HG02678 (cell line): Measurements from ENCODE around the gene MEGF6.

Experiments
- ATAC-seq: cut with Tn5 transposase; IDR thresholded peaks from one replicate; pipeline ENCODE4 v1.9.1; 2021; ENCODE audit warnings: mild to moderate bottlenecking, moderate library complexity; ENCODE audit not compliant: unreplicated experiment

The MEGF6 gene

GRCh38 chr1:3510136-3510955 lies 101.0 kb downstream of the MEGF6 start:
- ATAC-seq: no peak

GRCh38 chr1:3509721-3510120 lies 101.6 kb downstream of the MEGF6 start:
- no peak for ATAC-seq

- no peak for ATAC-seq
Measured at GRCh38 chr1:3508757-3509415, 102.4 kb downstream of the MEGF6 start.

- no peak for ATAC-seq
Measured at GRCh38 chr1:3507636-3508275, 103.6 kb downstream of the MEGF6 start.

- ATAC-seq: no peak
Measured at GRCh38 chr1:3506943-3507342, 104.4 kb downstream of the MEGF6 start.

DNA sequence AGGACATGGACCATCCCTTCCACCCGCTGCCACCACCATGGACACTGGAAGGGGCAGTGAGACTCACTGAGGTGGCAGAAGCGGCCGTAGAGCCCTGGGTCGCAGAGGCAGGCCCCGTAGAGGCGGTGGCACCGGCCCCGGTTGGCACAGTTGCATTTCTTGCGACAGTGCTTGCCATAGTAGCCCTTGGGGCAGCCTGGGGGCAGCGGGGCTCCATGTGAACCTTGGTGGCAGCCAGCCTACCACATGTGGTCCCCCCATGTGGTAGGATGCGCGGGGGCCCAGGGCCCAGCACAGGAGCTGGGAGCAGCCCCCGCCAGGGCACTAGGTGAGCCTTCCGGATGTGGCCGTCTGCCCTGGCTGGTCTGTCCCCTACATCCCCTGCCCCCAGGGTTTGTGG lies 105.3 kb downstream of the MEGF6 start:
- ATAC-seq: no peak

GRCh38 chr1:3505161-3505560 lies 106.1 kb downstream of the MEGF6 start:
- no peak for ATAC-seq

- ATAC-seq: no peak
Measured at GRCh38 chr1:3504822-3505153, 106.5 kb downstream of the MEGF6 start.

GRCh38 chr1:3504151-3504821 lies 107.0 kb downstream of the MEGF6 start:
- ATAC-seq: no peak

DNA sequence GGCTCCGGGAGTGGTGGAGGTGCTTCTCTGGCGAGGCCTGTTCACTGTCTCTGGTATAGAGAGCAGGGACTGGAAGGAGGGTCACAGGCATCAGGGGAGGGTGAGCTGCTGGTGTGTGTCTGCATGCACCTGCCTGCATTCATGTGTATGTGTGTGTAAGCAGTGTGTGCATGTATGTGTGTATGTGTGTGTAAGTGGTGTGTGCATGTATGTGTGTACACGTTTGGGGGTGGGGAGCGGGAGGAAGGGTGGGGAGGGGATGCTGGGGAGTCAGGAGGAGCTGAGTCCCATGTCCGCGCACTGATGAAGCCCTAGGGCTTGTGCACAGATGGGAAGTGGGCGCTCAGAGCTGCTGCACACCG lies 107.8 kb downstream of the MEGF6 start:
- ATAC-seq: no peak

DNA sequence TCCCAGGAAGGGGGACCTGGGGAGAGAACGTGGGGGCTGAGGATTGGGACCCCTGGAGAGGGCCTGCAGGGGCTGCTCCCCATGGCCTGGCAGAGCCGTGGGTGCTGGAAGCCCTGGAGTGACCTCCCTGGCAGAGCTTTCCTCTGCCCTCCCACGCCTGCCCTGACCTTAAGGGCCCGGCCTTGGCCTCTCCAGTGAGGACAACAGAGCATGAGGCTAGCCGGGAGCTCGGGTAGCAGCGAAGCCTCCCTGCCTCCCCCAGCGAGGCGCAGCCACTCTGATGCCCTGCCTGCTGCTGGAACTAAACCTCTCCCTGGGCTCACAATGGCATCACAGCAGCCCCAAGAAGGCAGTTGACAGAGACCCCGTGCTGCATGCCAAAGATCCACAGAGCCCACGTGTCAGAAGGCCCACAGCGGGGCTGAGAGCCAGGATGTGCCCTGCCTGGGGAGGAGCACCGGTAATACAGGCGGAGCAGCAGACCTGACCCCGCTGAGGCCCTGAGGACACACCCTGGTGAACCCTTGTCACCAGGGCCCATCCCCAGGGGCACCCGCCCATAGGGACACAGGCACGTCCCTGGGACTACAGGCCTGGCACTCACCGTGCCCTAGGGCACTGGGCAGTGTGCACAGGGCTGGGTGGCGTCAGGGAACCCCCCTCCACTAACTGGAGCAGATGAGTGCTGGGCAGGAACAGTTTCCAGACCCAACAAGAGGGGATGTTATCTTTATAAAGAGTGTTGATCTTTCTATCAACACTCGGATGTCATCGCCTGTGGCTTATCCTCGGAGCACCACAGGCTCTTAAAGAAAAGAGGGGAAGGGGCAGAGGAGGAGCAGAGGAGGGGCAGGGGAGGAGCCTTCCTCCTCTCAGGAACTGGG lies 108.4 kb downstream of the MEGF6 start:
- ATAC-seq: no peak

DNA sequence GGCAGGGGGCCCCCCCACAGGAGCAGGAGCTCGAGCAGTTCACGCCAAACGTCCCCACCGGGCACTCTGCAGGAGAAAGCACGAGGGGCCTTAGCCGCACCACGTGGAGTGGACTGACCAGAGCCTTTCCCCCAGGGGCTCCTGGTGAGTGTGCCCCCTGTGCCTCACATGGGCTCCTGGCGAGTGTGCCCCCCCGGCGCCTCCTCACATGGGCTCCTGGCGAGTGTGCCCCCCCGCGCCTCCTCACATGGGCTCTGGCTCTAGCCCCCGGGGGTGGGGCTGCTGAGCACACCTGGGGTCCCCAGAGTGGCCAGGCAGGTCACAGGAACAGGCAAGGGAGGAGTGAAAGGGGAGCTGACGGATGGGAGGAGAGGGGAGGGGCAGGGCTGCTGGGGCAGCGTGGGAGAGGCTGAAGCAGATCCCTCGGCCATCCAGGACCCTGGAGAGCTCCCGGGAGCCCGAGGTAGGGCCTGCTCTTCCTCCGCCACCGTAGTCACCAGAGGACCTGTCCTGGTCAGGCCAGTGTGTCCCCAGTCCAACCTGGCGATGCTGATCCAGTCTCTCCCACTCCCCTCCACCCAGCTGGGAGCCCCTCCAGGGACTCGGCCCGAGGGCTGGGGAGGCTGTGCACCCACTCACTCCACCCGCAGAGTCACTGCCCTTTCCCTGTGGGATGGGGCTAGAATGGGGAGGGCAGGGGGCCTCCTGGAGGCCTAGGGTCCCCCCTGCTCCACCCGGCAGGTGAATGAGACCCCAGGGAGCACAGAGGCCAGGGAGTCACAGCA lies 109.3 kb downstream of the MEGF6 start:
- ATAC-seq: no peak

- no peak for ATAC-seq
Measured at GRCh38 chr1:3501437-3501836, 109.9 kb downstream of the MEGF6 start.

DNA sequence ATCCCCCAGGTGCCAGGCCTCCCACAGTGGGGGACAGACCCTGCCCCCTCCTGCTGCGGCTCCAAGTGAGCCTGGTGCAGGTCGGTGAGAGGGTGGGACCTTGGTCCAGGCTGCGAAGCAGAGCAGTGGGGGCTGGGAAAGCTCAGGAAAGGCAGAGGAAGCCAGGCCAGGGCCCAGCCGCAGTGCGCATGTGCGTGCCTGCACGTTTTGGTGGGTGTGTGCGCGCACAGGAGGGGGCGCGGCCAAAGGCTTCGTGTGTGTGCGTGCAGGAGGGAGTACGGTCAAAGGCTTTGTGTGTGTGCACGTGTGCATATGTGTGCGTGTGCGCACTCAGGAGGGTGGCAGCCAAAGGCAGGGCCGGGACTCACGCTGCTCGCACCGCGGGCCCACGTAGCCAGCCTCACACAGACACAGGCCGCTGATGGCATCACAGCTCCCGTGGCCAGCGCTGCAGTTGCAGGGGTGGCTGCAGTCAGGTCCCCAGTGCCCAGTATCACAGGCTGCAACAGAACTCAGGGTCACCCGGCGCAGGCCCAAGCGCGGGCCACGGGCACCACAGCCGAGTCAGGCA lies 111.0 kb downstream of the MEGF6 start:
- no peak for ATAC-seq

GRCh38 chr1:3499611-3500010 lies 111.7 kb downstream of the MEGF6 start:
- ATAC-seq: no peak

DNA sequence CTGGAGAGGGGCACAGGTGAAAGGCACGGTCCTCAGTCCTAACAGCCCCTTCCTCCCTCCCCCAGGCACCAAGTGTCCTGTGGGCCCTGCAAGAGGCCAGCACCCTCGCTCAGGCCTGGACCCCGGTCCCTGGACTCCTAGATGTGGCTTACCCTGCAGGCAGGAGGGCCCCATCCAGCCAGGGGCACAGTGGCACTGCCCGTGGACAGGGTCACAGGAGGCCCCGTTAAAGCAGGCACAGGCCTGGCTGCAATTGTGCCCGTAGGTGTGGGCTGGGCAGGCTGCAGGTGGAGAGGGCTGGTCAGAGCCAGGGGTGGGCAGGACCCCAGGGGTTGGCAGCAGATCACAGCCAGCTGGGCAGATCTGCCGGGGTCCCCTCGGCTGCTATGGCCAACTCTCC lies 112.3 kb downstream of the MEGF6 start:
- ATAC-seq: no peak

- no peak for ATAC-seq
Measured at GRCh38 chr1:3498246-3498930, 112.9 kb downstream of the MEGF6 start.

GRCh38 chr1:3497521-3497920 lies 113.8 kb downstream of the MEGF6 start:
- ATAC-seq: no peak

GRCh38 chr1:3496916-3497315 lies 114.4 kb downstream of the MEGF6 start:
- no peak for ATAC-seq
